Measurements from ENCODE around the gene ZDHHC14.

DNA sequence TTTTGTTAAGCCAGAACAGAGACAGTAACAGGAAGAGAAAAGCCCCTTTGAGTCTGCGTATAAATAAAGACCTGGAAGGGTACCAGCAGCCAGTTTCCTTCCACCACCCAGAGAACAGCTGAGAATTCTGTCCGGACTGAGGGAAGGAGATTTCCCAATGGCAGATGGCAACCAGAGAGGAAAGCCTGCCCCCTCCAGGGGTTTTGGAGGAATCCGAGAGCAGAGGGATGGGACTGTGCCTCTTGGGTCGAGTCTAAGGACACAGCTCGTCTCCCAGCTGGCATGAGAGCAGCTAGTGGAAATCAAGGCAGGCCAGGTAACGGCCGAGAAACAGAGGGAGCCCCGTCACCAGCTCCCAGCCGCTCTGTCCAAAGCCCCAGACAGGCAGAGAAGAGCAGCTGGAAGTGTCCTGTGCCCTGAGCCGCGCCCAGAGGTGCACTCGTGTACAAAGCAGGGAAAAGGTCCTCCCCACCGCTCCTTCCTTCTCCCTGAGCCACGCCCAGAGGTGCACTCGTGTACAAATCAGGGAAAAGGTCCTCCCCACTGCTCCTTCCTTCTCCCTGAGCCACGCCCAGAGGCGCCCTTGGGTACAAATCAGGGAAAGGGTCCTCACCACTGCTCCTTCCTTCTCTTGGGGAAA is 308.1 kb downstream of the ZDHHC14 start:
- TF ChIP-seq, protein P1, sequence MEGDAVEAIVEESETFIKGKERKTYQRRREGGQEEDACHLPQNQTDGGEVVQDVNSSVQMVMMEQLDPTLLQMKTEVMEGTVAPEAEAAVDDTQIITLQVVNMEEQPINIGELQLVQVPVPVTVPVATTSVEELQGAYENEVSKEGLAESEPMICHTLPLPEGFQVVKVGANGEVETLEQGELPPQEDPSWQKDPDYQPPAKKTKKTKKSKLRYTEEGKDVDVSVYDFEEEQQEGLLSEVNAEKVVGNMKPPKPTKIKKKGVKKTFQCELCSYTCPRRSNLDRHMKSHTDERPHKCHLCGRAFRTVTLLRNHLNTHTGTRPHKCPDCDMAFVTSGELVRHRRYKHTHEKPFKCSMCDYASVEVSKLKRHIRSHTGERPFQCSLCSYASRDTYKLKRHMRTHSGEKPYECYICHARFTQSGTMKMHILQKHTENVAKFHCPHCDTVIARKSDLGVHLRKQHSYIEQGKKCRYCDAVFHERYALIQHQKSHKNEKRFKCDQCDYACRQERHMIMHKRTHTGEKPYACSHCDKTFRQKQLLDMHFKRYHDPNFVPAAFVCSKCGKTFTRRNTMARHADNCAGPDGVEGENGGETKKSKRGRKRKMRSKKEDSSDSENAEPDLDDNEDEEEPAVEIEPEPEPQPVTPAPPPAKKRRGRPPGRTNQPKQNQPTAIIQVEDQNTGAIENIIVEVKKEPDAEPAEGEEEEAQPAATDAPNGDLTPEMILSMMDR (IDR thresholded peaks at IDR 0.05; ENCODE audit: low read length): no peak
- TF ChIP-seq EZH2phosphoT487 (IDR thresholded peaks at IDR 0.05; ENCODE audit: low read length): no peak
